ENCODE results near the gene HIRA. TPM values are rescaled to one million over a fixed set of nuclear protein-coding genes. Genes with fewer than 3 reads are reported as not detected.

Gene HIRA
- polyA plus RNA-seq, 1 donor from 2014 or later, result 38.1 TPM

DNA sequence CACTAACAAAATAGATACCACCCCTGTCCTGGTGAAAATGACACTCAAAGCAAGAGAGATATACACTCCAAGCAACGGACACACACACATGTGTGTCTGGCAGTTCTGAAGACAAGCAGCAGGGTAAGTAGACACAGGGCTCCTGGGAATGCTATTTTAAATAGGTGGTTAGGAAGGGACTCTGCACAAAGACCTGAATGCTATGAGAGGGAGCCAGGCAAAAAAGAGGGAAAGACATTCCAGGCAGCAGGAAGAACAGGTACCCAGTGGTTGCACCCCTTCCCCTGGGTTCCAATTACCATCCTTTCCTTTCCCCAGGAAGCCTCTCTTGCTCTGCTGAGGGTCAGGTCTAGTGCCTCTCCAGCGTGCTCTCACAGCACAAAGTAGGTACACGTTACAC, 44.5 kb upstream of the HIRA start:
- no peak overlapping the region for H2AFZ ChIP-seq (ENCODE audit: low read depth, low read length)
- H3K9ac ChIP-seq (ENCODE audit: low read length), result no peak overlapping the region
- no peaks in the 10 kb centered on the region for H3K9me2 ChIP-seq (ENCODE audit: insufficient read depth, low read length)
- peaks cover 3% of the 10 kb centered on the region for H3K36me3 ChIP-seq (ENCODE audit: insufficient read depth, low read length)
- H3F3A ChIP-seq (ENCODE audit: insufficient read depth, low read length, poor library complexity, severe bottlenecking), result no peaks in the 10 kb centered on the region
- H3K9me3 ChIP-seq (ENCODE audit: low read length), result no peaks in the 10 kb centered on the region
- no peaks in the 10 kb centered on the region for H3K27me3 ChIP-seq (ENCODE audit: insufficient read depth, low read depth, low read length)
- no peak overlapping the region for H3K27ac ChIP-seq (ENCODE audit: low read length)
- H3K79me2 ChIP-seq (replicated peaks; ENCODE audit: insufficient read depth, low read length), result peaks cover 19% of the 10 kb centered on the region
- H3K4me2 ChIP-seq (ENCODE audit: low read length), result no peak overlapping the region
- H3K4me3 ChIP-seq (ENCODE audit: low read length), result no peak overlapping the region
- TF ChIP-seq POLR2AphosphoS5 (IDR thresholded peaks at IDR 0.05) (no peak), EZH2 (IDR thresholded peaks at IDR 0.05; ENCODE audit: borderline replicate concordance, insufficient read depth, low read length, poor library complexity, severe bottlenecking) (no peak), EP300 (conservative IDR thresholded peaks at IDR 0.05; ENCODE audit: poor library complexity, severe bottlenecking) (no peak), TAF1 (IDR thresholded peaks at IDR 0.05; ENCODE audit: low read depth) (no peak), RAD21 (conservative IDR thresholded peaks at IDR 0.05) (no peak), MXI1 (conservative IDR thresholded peaks at IDR 0.05; ENCODE audit: poor library complexity, severe bottlenecking) (no peak), SMC3 (conservative IDR thresholded peaks at IDR 0.05; ENCODE audit: poor library complexity) (no peak)
- TF ChIP-seq, protein P1, sequence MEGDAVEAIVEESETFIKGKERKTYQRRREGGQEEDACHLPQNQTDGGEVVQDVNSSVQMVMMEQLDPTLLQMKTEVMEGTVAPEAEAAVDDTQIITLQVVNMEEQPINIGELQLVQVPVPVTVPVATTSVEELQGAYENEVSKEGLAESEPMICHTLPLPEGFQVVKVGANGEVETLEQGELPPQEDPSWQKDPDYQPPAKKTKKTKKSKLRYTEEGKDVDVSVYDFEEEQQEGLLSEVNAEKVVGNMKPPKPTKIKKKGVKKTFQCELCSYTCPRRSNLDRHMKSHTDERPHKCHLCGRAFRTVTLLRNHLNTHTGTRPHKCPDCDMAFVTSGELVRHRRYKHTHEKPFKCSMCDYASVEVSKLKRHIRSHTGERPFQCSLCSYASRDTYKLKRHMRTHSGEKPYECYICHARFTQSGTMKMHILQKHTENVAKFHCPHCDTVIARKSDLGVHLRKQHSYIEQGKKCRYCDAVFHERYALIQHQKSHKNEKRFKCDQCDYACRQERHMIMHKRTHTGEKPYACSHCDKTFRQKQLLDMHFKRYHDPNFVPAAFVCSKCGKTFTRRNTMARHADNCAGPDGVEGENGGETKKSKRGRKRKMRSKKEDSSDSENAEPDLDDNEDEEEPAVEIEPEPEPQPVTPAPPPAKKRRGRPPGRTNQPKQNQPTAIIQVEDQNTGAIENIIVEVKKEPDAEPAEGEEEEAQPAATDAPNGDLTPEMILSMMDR (IDR thresholded peaks at IDR 0.05; ENCODE audit: poor library complexity, severe bottlenecking), result no peak
- TF ChIP-seq, protein P2, sequence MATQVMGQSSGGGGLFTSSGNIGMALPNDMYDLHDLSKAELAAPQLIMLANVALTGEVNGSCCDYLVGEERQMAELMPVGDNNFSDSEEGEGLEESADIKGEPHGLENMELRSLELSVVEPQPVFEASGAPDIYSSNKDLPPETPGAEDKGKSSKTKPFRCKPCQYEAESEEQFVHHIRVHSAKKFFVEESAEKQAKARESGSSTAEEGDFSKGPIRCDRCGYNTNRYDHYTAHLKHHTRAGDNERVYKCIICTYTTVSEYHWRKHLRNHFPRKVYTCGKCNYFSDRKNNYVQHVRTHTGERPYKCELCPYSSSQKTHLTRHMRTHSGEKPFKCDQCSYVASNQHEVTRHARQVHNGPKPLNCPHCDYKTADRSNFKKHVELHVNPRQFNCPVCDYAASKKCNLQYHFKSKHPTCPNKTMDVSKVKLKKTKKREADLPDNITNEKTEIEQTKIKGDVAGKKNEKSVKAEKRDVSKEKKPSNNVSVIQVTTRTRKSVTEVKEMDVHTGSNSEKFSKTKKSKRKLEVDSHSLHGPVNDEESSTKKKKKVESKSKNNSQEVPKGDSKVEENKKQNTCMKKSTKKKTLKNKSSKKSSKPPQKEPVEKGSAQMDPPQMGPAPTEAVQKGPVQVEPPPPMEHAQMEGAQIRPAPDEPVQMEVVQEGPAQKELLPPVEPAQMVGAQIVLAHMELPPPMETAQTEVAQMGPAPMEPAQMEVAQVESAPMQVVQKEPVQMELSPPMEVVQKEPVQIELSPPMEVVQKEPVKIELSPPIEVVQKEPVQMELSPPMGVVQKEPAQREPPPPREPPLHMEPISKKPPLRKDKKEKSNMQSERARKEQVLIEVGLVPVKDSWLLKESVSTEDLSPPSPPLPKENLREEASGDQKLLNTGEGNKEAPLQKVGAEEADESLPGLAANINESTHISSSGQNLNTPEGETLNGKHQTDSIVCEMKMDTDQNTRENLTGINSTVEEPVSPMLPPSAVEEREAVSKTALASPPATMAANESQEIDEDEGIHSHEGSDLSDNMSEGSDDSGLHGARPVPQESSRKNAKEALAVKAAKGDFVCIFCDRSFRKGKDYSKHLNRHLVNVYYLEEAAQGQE (IDR thresholded peaks at IDR 0.05; ENCODE audit: borderline replicate concordance), result no peak
- H4K20me1 ChIP-seq (ENCODE audit: insufficient read depth), result no peaks in the 10 kb centered on the region

- Histone ChIP-seq H3K4me3 (ENCODE audit: low read length) (no peak overlapping the region), H3K36me3 (ENCODE audit: insufficient read depth, low read length) (peaks cover 3% of the 10 kb centered on the region), H3K27me3 (ENCODE audit: insufficient read depth, low read depth, low read length) (no peaks in the 10 kb centered on the region), H2AFZ (ENCODE audit: low read depth, low read length) (no peak overlapping the region), H3K9me2 (ENCODE audit: insufficient read depth, low read length) (no peaks in the 10 kb centered on the region), H3K27ac (ENCODE audit: low read length) (no peak overlapping the region), H3K9ac (ENCODE audit: low read length) (no peak overlapping the region), H3K79me2 (replicated peaks; ENCODE audit: insufficient read depth, low read length) (peaks cover 18% of the 10 kb centered on the region), H3K9me3 (ENCODE audit: low read length) (no peaks in the 10 kb centered on the region), H4K20me1 (ENCODE audit: insufficient read depth) (no peaks in the 10 kb centered on the region), H3K4me2 (ENCODE audit: low read length) (no peak overlapping the region), H3F3A (ENCODE audit: insufficient read depth, low read length, poor library complexity, severe bottlenecking) (no peaks in the 10 kb centered on the region)
- TF ChIP-seq EZH2 (IDR thresholded peaks at IDR 0.05; ENCODE audit: borderline replicate concordance, insufficient read depth, low read length, poor library complexity, severe bottlenecking), result no peak
- TF ChIP-seq SMC3 (conservative IDR thresholded peaks at IDR 0.05; ENCODE audit: poor library complexity), result no peak
- TF ChIP-seq RAD21 (conservative IDR thresholded peaks at IDR 0.05), result no peak
- TF ChIP-seq, protein P1 (IDR thresholded peaks at IDR 0.05; ENCODE audit: poor library complexity, severe bottlenecking), result no peak
- TF ChIP-seq, protein P2 (IDR thresholded peaks at IDR 0.05; ENCODE audit: borderline replicate concordance), result no peak
- no peak for TF ChIP-seq EP300 (conservative IDR thresholded peaks at IDR 0.05; ENCODE audit: poor library complexity, severe bottlenecking)
- TF ChIP-seq TAF1 (IDR thresholded peaks at IDR 0.05; ENCODE audit: low read depth), result no peak
- TF ChIP-seq MXI1 (conservative IDR thresholded peaks at IDR 0.05; ENCODE audit: poor library complexity, severe bottlenecking), result no peak
- TF ChIP-seq POLR2AphosphoS5 (IDR thresholded peaks at IDR 0.05), result no peak
Observed at GRCh38 chr22:19473578-19473977, 42.0 kb upstream of the HIRA start.

Measured in neural cell (in vitro differentiated cells).